Measurements from ENCODE around the gene FUCA1.

DNA sequence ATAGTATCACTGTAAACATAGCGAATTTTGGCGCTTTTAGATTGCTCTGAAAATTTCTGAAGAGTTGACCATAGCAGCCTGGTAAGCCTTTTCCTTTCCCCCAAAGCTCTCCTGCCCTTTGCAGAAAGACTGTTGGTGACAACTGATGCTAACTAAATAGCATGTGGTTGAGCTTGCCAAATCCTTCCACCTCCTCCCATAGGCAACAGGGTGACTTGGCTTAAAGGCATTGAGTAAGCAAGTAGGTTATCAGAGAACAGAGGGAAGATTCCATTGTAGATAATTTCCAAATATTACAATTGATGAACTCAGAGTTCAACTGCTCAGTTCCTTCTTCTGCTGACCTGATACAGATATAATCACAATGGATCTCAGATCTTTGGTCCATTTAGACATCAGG, 22.9 kb downstream of the FUCA1 start:
- TF ChIP-seq, protein P1, sequence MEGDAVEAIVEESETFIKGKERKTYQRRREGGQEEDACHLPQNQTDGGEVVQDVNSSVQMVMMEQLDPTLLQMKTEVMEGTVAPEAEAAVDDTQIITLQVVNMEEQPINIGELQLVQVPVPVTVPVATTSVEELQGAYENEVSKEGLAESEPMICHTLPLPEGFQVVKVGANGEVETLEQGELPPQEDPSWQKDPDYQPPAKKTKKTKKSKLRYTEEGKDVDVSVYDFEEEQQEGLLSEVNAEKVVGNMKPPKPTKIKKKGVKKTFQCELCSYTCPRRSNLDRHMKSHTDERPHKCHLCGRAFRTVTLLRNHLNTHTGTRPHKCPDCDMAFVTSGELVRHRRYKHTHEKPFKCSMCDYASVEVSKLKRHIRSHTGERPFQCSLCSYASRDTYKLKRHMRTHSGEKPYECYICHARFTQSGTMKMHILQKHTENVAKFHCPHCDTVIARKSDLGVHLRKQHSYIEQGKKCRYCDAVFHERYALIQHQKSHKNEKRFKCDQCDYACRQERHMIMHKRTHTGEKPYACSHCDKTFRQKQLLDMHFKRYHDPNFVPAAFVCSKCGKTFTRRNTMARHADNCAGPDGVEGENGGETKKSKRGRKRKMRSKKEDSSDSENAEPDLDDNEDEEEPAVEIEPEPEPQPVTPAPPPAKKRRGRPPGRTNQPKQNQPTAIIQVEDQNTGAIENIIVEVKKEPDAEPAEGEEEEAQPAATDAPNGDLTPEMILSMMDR (IDR thresholded peaks at IDR 0.05), result no peak
- TF ChIP-seq POLR2A (IDR thresholded peaks at IDR 0.05), result no peak
- TF ChIP-seq POLR2AphosphoS5 (IDR thresholded peaks at IDR 0.05), result no peak

Data from gastroesophageal sphincter (tissue), 3 donors.